ENCODE measurements around the gene GLYATL2.

The GLYATL2 gene

DNA sequence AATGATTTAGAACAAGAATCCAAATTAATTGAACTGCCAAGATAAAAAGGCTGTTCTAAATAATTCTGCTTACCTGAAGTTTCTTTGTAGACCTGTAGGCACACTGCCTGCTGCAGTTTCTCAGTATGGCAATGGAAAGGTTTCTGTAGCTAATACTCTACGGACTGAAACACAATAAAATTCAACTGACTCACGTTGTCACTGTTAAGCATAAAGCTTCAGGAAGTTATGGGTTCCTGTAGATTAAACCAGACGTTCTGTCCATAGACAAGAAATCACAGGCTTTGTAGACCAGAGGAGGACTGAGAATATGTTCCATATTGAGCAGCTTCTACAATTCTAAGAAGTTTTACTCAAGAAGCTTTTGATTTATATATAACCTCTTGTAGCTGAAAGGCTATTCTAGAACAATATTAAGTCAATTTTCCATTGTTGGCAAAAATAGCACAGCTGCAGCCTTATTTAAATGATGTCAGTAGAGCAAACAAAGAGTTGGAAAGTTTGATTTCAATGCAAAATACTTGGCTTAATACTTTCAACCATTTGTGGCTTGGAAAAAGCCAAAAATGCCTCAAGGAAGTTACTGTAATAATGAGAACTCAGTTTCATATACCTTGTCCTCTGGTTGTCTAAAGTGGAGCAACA is at the start of gene GLYATL2:
Gene GLYATL2 (minus strand): TSS at position 344 of the 645 bp plus-strand sequence. CDS start 5,092 bp downstream, outside the sequence.
- DNase-seq: no peak

DNA sequence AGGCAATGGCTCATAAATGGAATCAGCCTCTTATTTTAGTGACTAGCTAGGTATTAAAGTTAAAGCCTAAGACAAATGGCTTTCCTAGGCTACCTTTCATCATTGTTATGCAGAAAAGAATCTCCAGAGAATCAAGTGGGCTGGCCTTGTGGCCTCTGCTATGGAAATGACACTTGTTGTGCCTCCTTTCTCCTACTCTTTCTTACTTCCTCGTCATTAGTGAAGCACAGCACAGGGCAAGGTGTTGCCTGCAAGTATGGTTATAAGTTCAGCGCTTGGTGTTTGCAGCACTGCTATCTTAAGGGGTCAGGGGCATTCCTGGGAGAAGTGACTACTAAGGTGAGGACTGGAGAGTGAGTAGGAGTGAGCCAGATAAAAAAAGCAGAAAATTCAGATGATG is 49.4 kb upstream of the GLYATL2 start:
- DNase-seq: no peak

- DNase-seq: no peak
Observed at GRCh38 chr11:58888579-58888978, 44.1 kb upstream of the GLYATL2 start.

- no peak for DNase-seq
Observed at GRCh38 chr11:58887452-58887851, 42.9 kb upstream of the GLYATL2 start.

GRCh38 chr11:58880625-58881024 is 36.1 kb upstream of the GLYATL2 start:
- no peak for DNase-seq

DNA sequence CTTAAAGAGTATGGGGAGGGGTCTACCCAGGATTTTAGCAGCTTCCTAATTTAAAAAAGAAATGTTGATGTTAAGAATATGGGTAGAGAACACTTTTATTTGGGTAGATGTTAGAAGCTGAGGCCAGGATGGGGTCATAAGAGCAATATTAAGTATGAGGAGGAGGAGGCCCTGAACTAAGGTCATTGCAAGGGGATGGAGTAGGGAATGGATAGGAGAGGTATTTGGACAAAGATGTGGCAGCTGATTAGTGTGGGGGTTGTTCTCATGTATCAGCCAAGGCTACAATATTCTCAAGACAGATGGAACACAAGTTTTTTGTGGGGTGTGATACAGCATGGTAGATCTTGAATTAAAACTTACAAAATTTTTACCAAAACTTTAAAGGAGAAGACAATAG is 35.7 kb upstream of the GLYATL2 start:
- DNase-seq: no peak

GRCh38 chr11:58867556-58867955 is 23.1 kb upstream of the GLYATL2 start:
- DNase-seq: no peak

- DNase-seq: no peak
Observed at GRCh38 chr11:58866788-58867187, 22.3 kb upstream of the GLYATL2 start.

- DNase-seq: no peak
Observed at GRCh38 chr11:58864335-58864734, 19.8 kb upstream of the GLYATL2 start.

DNA sequence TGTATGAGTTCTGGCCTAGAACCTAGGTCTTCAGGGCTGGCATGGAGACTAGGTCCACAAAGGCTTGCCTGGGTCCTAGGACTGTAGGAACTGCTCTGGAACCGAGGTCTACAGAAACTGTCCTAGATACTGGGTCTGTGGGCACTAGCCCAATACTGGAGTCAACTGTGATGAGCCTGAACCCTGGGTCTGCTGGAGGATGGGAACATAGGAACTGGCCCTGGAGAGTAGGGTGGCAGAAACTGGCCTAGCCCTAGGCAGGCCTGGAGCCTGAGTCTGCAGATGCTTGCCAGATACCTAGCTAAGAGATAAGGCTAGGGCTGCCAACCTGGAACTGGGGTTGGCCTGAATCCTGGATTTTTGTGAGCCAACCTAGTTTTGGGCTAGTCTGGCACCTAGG is 19.2 kb upstream of the GLYATL2 start:
- no peak for DNase-seq

DNA sequence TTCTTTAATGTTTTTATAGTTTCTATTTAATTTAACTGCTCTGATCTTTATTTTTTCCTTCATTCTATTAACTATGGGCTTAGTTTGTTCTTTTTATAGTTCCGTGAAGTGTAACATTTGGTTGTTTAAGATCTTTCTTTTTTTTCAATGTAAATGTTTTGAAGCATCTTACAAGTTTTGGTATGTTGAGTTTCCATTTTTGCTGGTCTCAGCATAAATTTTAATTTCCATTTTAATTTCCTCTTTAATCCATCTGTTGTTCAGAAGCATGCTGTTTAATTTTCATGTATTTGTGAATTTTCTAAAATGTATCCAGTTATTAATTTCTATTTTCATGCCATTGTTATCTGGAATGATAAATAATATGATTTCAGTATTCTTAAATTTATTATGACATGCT is 17.0 kb upstream of the GLYATL2 start:
- DNase-seq: no peak

- DNase-seq: no peak
Observed at GRCh38 chr11:58856806-58857205, 12.3 kb upstream of the GLYATL2 start.

GRCh38 chr11:58845386-58845785 is 882 bp upstream of the GLYATL2 start:
- DNase-seq: no peak

- DNase-seq: no peak
Observed at GRCh38 chr11:58837707-58838388, 6.7 kb downstream of the GLYATL2 start.

DNA sequence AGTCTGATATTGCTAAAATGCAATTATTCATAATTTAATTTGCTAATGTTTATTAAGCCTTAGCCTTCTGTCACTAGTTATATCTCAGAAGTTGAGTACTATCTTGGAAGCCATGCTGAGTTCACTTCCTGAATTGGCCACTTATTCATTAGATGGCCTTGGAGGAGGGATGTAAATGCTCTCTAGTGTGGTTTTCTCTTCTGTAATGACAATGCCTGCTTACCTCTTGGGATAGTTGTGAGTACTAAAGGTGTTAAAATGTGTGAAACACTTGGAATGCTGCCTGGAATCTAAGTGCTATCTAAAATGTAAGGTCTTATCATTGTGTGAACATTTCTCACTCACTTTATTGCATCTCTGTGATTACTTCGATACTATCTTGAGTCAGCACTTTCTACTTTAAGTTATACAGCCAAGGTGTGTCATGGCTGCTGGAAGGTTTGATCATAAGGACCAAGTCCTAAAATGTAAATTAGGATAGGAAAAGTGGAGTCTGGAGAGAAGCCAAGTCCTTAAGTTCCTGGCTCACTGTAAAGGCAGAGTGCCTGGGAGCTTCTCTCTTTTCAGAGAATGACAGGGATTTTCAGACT is 12.4 kb downstream of the GLYATL2 start:
- no peak for DNase-seq

- no peak for DNase-seq
Observed at GRCh38 chr11:58830673-58831301, 13.7 kb downstream of the GLYATL2 start.

DNA sequence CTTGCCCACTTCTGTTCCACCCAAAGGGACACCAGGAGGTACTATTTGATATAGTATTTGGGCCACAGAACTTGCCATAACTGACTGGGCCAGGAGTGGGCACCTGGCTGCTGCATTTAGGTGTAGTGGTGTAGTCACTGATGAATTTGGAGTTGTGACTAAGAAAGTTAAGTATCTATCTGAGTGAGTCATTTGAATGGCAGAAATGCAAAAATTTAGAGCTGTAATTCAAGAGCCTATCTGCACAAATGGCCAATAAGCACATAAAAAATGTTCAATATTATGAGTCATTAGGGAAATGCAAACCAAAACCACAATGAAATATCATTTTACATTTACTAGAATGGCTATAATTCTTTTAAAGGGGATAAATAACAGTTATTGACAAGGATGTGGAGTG is 14.7 kb downstream of the GLYATL2 start:
- no peak for DNase-seq

DNA sequence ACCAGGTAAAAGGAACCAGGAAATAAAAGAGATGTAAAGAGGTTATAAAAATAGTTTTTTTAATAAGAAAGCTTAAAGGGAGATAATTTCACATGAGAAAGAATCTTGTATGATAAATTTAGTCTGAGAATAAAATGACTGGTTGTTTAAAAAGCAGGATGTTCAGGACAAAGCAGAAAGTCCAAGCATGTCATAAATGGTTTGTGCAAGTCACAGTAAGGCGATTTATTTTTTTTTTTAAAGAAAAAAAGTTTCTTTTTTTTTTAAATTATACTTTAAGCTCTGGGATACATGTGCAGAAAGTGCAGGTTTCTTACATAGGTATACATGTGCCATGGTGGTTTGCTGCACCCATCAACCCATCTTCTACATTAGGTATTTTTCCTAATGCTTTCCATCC is 30.8 kb downstream of the GLYATL2 start:
- DNase-seq: no peak

- no peak for DNase-seq
Observed at GRCh38 chr11:58811499-58811898, 33.0 kb downstream of the GLYATL2 start.

- no peak for DNase-seq
Observed at GRCh38 chr11:58807343-58807742, 37.2 kb downstream of the GLYATL2 start.

DNA sequence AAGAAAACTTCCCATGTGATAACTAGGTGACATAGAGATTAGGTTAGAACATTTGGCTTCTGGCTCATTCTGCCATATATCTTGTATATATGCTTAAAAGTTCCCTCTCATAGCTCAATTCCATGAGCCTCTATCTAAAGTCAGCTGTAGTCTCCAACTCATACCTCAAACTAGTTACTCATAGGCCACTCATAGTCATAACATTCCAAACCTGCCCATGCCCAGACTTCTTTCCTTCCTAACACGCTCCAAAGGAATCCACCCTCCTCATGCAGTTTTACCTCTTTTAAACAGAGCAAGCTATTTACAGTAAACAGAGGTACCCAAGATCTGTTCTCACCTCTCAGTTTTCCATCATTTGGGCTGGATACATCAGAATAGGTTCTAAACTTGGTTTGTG is 39.4 kb downstream of the GLYATL2 start:
- DNase-seq: no peak

GRCh38 chr11:58801974-58802545 is 42.4 kb downstream of the GLYATL2 start:
- DNase-seq: no peak

GRCh38 chr11:58801302-58801701 is 43.2 kb downstream of the GLYATL2 start:
- no peak for DNase-seq

- no peak for DNase-seq
Observed at GRCh38 chr11:58796333-58796732, 48.2 kb downstream of the GLYATL2 start.
